Activated CD4-positive, alpha-beta T cell treated with anti-CD3 and anti-CD28 coated beads, Interleukin-2, amount 50 U/mL, for 16 hours (primary cell): ENCODE results near the gene TMPRSS9.

Experiments
- DNase-seq: peaks from one replicate; pipeline ENCODE4 v3.0.0-alpha.2; 2020

The TMPRSS9 gene

DNA sequence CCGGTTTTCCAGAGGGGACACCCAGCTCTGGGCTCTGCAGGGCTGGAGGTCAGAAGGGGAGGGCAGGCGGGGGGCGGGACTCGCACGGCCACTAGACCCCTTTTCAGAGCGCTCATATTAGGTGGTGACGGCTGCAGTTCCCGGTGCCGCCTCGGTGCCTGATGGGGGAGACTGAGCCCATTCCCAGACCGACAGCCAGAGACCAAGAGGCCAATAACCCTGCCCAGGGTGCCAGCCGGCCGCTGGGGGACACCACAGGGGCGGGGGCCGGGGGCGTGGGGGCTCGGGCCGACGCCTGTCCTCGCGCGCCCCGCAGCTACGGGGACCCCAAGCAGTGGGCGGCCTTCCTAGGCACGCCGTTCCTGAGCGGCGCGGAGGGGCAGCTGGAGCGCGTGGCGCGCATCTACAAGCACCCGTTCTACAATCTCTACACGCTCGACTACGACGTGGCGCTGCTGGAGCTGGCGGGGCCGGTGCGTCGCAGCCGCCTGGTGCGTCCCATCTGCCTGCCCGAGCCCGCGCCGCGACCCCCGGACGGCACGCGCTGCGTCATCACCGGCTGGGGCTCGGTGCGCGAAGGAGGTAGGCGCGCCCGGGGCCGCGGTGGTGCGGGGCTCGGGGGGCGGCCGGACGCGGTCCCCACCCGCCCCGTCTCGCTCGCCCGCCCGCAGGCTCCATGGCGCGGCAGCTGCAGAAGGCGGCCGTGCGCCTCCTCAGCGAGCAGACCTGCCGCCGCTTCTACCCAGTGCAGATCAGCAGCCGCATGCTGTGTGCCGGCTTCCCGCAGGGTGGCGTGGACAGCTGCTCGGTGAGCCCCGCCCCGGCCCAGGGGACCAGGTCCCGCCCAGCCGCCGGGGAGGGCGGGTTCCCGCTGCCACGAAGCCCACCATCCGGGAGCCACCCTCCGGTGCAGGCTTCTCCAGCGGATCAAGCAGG is 64.9 kb downstream of the TMPRSS9 start:
- DNase-seq, result no peak

DNA sequence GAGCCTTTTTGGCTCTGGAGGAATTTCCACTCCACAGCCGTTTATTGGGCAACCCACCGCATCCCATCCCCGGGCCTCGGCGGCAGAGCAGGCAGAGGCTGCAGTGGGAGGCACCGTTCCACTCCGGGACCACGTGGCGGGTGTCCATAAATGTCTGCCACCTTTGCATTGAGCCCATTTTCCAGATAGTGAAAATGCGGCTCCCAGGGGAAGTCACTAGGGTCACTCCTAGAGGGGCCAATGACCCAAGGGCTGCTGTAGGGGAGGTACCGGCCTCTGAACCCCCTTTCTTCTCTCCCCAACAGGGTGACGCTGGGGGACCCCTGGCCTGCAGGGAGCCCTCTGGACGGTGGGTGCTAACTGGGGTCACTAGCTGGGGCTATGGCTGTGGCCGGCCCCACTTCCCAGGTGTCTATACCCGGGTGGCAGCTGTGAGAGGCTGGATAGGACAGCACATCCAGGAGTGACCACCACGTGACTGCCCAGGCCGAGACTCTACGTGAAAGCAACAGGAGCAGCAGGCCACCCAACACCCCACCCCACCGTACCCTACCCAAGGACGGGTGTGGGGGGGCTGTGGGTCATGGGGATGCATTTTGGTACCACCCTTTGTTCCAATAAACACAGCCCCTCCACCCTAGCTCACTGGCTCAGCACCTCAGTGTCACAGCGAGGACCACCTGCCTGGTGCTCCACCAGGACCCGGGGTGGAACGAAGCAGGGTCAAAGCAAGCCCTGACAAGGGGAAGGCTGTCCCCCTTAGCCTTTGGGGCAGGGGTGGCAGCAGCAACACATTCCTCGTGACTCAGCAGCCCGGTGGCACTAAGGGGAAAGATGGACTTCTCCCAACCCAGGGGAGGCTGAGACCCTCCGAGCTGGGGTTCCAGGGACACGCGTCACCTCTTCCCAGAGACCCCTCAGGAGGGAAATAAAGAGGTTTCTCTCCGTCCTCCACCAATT is 65.8 kb downstream of the TMPRSS9 start:
- DNase-seq, result no peak

- peak; percentile 58 for DNase-seq
These were observed 66.8 kb downstream of the TMPRSS9 start for GRCh38 chr19:2426611-2427428.

DNA sequence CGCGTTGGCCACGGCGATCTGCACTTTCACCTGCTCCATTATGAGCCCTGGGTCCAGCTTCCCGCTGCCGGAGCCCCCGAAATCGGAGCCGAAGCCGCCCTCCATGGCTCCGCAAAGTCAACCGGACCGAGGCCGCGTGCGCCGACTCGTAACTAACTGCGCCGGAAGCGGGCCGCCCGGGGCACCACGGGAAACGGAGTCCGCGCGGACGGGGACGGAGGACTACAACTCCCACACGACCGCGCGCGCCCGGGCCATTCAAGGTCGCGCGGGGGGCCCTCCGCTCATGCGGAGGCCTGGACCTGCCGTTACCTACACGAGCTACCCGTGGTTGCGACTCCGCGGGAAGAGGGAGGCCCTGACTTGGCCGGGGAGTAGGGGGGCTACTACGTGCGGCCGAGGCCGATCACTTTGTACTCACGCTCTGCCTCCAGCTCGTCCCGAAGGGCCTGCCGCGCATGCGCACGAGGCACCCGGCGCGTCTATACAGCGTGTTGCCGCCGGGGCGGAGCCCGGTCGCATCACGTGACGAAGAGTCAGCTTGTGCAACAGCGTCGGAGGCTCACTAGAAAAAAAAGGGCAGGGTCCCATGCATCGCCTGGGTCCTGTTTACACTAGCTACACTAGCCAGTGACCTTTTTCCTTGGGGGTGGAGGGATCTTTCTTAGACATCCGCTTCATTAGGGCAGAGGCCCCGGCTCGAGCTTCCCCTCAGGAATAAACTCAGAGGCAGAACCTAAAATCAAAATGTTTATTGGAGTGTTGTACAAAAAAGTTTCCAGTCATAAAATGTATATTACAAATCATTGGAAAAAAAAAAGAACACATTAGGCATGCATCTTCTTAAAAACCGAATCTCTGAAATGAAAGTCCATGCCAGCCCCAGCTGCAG is 67.6 kb downstream of the TMPRSS9 start, which contains the start of gene TIMM13:
TSS of gene TIMM13 (minus strand) at position 158 of the 892 bp plus-strand sequence. CDS start at position 105, 53 bp downstream.
- peak; percentile 96 for DNase-seq

- DNase-seq, result no peak
These were observed 68.2 kb downstream of the TMPRSS9 start for GRCh38 chr19:2428321-2428690.

GRCh38 chr19:2428756-2429711 is 69.0 kb downstream of the TMPRSS9 start:
- DNase-seq, result no peak

- DNase-seq, result no peak
These were observed 70.0 kb downstream of the TMPRSS9 start for GRCh38 chr19:2429917-2430535.

DNA sequence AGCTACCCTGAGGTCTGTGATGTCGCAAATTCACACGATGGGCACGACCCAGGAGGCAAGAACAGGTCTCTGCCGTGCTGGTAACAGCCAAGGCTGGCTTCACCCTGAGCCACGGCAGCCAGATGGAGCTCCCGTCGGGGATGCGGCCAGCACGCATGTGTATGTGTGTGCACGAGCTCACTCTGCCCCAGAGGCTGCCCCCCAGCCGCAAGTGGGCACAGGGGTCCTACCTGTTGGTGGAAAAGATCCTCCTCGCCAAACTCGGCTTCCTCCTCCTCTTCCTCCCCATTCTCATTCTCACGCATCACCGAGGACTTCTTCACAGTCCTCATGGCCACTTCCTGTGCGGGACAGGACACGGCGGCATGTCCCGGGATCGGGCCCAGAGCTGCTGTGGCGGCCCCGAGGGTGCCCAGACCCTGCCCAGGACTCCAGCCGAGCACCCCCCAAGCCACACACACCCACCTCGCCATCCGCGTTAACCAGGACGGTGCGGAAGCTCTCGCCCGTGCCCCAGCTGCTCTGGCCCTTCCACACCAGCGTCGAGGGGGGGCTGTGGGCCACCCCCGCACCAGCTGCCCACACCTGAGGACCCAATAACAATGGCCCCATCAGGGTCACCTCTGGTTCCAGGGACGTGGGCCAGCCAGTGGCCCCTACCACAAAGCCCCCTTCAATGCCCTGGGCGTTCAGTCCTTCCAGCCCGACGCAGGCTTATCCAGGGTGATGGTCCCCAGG is 71.4 kb downstream of the TMPRSS9 start:
- no peak for DNase-seq

- no peak for DNase-seq
These were observed 72.2 kb downstream of the TMPRSS9 start for GRCh38 chr19:2432131-2432848.

DNA sequence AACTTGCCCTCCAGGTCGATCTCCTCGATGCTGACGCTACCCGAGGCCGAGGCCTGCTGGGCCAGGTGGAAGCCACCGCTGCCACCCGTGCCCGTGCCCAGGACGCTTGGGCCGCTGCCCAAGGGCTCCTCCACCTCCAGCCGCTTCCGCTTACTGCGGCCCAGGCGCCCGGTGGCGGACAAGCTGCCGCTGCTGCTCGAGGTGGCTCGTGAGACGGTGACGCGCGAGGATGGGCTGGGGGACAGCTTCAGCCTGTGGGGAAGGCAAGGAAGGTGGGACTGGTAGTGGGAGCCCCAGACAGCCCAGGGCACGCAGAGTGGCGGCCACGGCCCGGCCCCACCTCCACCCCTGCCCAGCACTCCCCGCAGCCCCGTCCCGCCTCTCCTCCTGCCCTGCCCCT is 73.8 kb downstream of the TMPRSS9 start:
- DNase-seq, result no peak

GRCh38 chr19:2434267-2434666 is 74.2 kb downstream of the TMPRSS9 start:
- DNase-seq, result no peak

GRCh38 chr19:2434721-2435265 is 74.7 kb downstream of the TMPRSS9 start:
- DNase-seq, result no peak

DNA sequence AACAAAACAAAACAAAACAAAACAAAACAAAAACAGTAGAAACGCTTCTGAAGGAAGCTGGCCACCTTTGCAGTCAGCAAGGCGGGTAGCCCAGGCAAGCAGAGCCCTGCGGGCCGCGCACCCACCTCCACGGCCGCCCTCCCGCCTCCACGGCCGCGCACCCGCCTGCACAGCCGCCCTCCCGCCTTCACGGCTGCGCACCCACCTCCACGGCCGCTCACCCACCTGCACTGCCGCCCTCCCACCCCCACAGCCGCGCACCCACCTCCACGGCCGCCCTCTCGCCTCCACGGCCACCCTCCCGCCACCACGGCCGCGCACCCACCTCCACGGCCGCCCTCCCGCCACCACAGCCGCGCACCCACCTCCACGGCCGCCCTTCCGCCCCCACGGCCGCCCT is 76.3 kb downstream of the TMPRSS9 start:
- no peak for DNase-seq

GRCh38 chr19:2436926-2437325 is 76.9 kb downstream of the TMPRSS9 start:
- no peak for DNase-seq

GRCh38 chr19:2438178-2438577 is 78.1 kb downstream of the TMPRSS9 start:
- DNase-seq, result no peak

DNA sequence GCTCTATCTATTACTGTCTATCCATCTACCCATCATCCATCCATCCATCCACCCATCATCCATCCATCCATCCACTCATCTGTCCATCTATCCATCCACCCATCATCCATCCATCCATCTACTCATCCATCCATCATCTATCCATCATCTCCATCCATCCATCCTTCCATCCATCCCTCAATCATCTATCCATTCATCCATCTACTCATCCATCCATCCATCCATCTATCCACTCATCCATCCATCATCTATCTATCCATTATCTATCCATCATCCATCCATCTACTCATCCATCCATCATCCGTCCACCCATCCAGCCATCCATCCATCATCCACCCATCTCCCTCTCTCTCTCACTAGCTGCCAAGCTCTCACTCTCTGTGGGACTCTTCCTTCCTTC is 80.5 kb downstream of the TMPRSS9 start:
- DNase-seq, result no peak

GRCh38 chr19:2441096-2441752 is 81.2 kb downstream of the TMPRSS9 start:
- DNase-seq, result no peak
